HG02642 (cell line): ENCODE data around the gene DBNDD1.
A peak's percentile ranks its signal among the peaks of the same experiment; 100 is the strongest.
"Not testable (repeated sequence)": the region's sequence is repeated elsewhere in the genome, so short reads cannot be mapped to it uniquely, and the experiment has no call there.

Source experiments
- ATAC-seq: cut with Tn5 transposase; IDR thresholded peaks from one replicate; pipeline ENCODE4 v1.9.1; 2021; ENCODE audit warnings: mild to moderate bottlenecking; ENCODE audit not compliant: unreplicated experiment, poor library complexity

DBNDD1 gene

DNA sequence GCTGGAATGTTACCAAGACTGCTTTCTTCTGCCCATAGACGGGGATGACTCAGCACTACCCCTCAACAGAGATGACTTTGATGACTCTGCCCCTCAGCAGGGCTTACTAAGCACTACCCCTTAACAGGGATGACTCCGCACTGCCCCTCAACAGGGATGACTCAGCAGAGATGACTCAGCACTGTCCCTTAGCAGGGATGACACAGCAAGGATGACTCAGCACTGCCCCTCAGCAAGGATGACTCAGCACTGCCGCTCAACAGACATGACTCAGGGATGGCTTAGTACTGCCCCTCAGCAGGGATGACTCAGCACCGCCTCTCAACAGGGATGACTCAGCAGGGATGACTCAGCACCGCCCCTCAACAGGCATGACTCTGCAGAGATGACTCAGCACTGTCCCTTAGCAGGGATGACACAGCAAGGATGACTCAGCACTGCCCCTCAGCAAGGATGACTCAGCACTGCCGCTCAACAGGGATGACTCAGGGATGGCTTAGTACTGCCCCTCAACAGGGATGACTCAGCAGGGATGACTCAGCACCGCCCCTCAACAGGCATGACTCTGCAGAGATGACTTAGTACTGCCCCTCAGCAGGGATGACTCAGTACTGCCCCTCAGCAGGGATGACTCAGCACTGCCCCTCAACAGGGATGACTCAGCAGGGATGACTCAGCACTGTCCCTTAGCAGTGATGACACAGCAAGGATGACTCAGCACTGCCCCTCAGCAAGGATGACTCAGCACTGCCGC is 24.4 kb downstream of the DBNDD1 start:
- ATAC-seq, result not testable (repeated sequence)

DNA sequence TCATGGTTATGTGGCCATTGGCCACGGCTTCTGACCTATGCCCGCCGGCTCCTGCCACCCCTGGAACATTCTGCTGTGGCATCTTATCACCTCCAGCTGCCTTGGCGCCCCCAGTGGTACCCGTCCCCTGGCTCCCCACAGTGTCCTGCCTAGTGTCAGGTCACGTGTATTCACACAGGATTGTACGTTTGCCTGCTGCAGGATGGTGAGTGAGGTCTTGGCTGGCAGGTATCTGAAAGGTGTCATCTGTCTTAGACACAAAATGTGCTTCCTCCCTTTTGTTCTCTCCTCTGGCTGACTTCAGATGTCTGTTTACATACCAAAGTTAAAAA is 24.9 kb downstream of the DBNDD1 start:
- no peak for ATAC-seq

DNA sequence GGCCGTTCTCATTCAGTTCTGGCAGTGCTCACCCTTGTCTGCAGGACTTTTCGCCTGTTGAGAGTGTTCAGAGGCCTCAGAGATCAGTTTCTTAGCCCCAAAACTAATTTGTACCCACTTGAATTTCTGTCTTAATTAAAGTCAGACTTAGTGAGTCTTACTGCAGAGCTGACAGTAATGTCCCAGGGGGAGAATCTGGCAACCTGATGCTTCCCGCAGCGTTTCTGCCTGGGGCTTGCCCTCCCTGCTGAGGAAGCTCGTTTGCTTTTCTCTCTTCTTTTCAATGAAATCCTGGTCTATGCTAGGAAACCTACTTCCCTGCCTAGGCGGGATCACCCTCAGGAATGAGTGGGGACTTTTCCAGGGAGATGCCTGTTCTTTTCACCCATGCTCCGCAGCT is 25.3 kb downstream of the DBNDD1 start:
- ATAC-seq, result no peak

DNA sequence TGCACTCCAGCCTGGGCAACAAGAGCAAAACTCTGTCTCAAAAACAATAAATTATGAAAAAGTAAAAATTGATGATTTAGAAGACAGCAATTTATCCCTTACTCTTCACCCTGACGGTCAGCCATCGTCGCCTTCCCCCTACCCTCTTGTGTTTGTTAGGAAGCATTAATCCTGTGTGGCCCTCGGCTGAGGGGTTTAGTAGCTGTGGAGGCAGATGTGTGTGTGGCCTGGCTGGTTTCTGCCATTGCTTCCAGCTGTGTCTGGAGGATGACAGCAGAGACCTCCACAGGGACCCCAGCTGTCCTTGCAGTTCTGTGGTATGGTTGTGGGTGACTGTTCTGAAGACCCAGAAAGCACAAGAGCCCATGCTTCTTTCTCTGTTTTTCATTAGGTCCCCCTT is 25.9 kb downstream of the DBNDD1 start:
- ATAC-seq, result no peak

DNA sequence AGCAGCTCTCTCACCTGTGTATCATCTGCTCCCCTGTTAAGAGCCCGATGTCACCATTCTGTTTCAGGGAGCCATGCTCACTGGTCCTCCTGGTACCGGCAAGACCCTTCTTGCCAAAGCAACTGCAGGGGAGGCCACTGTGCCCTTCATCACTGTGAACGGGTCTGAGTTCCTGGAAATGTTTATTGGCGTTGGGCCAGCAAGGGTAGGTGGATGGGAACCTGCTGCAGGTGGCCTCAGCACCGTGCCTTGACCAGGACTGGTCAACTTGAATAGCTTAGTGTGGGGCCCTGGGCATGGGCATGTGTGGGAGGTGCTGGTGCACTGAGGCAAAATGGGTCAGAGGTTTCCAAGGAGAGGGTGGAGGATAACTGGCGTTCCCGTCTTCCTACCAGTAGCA is 28.5 kb downstream of the DBNDD1 start:
- ATAC-seq, result no peak

DNA sequence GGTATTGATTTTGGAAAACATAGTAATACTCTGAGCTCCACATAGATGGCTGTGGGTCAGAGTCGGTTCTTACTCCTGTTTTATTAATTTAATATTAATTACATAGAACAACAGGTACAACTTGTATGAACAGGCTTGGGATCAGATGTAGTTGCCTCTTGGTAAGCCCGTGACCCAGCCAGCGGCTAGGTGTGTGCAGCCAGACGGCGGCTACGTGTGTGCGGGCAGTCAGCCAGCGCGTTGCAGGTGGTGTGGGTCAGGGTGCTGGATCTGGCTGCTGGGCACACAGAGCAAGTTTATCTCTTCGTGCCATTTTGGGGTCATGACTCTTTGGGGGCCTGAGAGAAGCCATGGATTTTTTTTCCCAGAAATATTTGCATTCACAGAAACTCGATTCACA is 30.3 kb downstream of the DBNDD1 start:
- ATAC-seq, result no peak

DNA sequence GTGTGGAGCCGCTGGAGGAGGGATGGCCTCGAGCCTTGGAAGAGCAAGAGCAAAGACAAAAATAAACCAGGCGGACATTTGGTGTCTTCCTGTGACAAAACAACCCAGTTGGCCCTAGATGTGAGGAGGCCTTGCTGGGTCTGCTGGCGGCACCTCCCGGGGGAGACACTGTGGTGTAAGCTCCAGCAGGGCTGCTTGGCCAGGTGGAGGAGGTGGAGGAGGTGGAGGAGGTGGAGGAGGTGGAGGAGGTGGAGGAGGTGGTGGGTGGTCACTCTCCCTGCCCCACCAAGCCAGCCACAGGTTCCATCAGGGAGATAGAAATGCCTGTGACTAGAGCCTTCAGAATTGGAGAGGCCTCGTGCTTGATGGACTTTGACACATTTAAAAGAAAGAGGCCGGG is 32.1 kb downstream of the DBNDD1 start:
- ATAC-seq, result no peak

DNA sequence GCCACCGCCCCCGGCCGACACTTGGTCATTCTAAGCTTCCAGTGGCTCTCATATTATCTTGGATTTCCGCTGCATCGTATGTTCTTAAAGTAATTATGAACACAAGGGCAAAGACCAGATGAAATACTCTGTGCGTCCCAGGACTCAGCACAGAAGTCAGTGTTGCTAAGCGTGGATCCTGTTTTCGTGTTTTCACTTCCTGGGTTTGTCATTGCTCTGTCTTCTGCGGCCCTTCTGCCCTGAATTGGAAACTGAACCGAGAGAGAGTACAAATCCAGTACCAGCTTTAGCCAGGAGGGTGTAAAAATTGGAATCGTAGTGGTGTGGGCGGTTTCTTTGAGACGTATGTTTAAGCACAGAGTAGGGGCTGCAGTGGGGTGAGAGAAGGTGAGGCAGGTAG is 32.7 kb downstream of the DBNDD1 start:
- no peak for ATAC-seq

DNA sequence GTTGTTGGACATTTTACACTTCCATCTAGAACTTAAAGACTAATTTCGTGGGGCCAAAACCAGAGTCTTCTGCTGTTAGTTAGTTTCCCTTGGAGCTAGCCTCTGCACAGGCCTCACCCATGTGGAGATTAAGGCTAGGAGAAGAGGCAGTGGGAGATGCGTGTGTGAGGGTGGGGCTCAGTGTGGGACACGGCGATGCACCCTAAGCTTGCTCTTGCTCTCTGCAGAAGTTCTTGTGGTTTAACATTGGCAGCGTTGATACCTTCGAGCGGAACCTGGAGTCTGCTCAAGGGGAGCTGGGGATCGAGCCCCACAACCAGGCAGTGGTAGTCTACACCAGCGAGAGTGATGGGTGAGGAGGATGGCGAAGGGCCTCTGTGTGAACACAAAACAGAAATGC is 34.0 kb downstream of the DBNDD1 start:
- no peak for ATAC-seq

DNA sequence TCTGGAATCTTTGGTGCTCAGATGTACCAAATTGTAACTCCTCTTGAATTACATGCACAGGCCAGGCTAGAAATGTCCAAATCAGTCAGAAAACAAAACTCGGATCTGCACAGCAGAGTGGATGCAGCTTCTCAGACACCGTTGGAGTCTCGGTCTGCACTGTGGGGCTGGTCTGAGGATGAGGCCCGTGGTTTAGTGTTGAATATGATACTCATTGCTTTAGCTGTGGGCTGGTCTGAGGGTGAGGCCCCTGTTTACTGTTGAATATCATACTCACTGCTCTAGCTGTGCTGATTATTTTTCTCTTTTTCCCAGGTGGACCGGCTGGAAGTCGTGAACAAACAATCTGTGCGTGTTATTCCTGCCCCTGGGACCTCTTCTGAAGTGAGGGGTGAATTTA is 35.0 kb downstream of the DBNDD1 start:
- ATAC-seq, result no peak

DNA sequence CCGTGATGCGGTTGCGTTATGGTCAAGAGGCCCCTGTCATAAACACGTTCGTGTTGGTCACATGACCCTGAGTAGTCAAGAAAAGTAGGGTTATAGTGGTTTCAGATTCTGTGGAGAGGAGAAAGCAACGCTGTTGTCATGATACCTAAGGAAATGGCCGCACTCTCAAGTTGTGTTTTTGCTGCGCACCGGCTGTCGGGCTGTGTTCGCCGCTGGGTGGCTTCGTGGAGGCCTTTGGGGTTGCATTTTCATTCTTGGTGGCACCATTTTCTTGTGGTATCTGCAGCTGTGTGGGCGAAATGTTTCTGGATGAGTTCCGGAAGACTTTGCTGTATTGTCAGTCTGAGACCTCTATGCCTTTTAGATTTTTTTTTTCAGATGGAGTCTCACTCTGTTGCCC is 35.7 kb downstream of the DBNDD1 start:
- no peak for ATAC-seq

DNA sequence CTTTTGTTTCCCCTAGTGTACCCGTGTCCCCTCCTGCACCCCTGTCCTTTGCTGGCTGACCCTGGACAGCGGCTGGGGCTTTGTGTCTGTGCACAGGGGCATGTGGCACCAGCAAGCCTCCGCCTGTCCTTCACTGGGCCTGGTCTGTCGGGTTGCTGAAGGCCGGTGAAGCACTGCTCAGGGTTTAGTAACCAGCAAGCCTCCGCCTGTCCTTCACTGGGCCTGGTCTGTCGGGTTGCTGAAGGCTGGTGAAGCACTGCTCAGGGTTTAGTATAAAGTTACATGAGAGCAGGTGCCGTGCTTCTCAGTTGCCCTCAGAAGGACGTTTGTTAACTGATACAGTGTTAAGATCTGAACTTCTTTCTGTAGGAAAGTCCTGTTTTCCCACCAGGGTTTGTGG is 36.9 kb downstream of the DBNDD1 start:
- ATAC-seq, result no peak

DNA sequence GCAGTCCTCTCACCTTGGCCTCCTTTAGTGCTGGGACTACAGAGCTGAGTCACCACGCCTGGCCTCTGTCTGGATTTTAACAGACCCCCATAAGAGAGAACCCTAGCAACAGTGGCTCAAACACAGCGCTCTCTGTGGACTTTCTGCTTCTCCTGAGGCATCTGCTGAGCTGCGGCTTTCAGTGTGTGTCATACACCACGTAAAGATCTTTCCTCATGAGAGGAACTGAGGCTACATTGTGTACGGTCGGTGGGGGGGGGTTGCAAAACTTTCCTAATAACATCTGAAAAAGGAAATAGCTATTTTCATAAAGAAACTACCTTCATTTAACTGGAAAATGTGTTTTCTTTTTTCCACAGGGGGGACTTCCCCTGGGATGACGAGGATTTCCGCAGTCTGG is 37.8 kb downstream of the DBNDD1 start:
- ATAC-seq, result no peak

DNA sequence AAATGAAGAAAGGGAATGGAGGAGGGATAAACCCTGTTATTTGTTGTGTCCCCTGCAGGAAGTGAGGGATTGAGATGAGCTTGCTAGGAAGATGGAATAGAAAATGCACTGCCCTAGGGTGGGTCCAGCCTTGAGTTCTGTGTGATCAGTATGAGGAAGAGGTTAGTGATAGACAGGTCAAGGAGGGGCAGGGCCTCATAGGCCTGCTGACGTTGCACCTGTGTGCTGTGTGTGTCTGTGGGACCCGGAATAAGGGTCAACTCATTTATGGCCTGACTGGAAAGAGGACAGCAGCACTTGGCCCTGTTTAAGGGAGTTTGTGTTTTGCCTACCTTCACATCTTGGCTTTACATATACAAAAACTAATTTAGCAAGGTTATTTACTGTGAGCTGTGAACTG is 44.4 kb downstream of the DBNDD1 start:
- no peak for ATAC-seq

DNA sequence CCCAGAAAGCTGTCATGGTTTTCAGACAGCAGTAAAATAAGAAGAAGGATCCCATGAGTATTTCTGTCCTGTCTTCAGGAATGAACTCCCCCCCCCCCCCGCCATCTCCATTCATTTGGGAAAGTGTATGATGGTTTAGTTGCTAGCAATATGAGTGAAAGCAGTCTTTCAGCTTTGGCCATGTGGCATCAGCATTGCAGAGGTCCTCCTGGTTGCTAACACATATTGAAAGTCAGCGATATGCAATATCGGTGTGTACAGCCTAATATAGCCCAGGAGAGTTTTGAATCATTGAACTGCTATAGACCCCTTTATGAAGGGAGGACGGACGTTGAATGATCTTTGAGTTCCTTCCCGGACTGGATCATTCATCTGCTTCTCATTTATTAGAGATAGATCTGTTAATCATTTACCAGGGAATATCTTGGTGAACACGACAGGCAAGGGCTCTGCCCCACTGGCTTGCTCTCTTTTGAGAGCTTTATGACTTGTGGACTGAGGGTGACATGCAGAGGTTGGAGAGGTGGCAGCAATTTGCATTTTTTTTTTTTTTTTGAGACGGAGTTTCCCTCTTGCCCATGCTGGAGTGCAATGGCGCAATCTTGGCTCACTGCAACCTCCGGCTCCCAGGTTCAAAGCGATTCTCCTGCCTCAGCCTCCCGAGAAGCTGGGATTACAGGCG is 45.5 kb downstream of the DBNDD1 start:
- ATAC-seq, result no peak

DNA sequence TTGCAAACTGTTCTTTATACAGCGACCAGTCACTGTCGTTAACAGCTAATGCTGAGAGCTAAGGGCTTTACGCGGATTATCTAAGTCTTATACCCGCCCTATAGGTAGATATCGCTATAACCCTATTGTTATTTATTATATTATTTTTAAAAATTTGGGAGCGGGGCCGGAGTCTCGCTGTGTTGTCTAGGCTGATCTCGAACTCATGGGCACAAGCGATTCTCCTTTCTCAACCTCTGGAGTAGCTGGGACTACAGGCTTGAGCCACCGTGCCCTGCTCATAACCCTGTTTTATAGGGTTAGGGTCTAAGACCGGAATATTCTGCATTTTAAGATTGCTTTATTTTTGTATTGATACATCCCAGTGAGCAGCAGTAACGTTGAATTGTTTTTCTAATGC is 46.0 kb downstream of the DBNDD1 start:
- ATAC-seq, result no peak

DNA sequence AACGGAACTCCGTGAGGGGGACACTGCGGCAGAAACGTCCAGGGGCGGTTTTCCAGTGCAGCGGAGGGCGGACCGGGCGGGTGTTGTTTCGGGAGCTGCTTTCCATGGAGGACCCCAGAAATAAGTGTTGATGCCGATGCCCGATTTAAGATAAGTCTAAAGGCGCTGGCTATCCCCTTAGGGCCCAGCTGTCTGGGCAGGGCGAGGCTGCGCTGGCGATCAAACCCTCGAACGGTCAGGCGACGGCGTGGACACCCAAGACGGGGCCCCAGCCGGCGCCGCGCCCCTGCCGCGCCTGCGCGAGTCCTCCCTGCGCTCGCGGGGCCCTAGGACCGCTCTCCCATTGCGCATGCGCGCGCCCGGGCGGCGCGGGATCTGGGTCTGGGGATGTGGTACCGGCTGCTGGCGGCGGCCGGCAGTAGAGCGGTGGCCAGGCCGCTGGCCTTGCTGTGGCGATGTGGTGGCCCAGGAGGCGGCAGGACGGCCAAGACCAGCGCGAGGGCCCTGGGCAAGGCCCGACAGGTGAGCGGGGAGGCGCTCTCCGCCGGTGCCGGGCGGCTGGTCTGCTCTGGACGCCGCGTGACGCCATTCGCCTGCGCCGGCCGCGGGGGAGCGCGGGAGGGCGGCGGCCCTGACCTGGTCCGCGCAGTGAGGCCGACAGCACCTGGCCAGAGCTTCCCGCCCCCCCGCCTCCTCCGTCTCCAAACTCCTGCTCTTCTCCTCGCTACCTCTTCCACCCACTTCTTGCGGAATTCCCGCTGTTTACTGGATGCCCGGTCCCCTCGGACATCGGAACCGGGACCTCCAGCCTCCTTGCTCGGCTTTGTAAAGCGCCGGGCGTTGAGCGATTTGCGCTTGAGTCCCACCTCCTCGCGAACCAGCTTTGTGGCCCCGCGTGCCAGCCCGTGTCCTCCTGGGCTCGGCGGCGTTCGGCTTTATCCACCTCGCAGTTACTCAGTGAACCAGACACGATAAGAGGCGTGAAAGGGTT is 46.7 kb downstream of the DBNDD1 start:
- peak; percentile 90 for ATAC-seq

DNA sequence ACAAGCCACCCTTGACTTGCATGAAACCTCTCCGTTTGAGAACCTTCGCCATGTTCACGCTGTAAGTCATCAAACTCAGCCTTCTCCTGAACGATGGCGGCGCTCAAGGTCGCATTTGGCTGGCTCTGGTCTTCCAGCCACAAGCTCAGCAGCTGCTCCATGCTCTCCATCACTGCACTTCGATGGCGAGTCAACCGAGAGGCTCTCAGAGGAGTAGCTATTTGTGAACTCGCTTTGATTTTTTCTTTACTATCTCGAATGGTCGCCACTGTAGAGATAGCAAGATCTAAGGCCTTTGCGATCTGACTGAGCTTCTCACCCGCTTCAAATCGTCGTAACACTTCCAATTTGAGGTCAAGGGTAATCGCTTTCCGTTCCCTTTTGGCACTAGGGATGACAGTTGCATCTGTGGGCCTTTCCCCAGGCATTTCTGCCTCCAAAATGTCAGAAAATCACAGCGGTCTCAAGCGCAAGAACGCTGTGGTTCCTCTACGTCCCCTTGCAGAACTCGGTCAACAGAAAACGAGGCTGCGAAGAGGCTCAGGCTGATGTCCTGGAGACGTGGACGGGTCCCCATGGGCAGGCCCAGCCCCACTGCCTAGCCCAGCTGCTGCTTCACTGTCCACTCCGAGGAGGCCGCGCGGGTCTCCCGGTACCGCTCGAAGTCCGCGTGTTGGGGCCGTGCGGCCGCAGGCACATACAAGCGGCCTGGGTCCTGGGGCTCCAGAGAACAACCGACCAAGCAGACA is 47.6 kb downstream of the DBNDD1 start:
- ATAC-seq, result peak; percentile 8

DNA sequence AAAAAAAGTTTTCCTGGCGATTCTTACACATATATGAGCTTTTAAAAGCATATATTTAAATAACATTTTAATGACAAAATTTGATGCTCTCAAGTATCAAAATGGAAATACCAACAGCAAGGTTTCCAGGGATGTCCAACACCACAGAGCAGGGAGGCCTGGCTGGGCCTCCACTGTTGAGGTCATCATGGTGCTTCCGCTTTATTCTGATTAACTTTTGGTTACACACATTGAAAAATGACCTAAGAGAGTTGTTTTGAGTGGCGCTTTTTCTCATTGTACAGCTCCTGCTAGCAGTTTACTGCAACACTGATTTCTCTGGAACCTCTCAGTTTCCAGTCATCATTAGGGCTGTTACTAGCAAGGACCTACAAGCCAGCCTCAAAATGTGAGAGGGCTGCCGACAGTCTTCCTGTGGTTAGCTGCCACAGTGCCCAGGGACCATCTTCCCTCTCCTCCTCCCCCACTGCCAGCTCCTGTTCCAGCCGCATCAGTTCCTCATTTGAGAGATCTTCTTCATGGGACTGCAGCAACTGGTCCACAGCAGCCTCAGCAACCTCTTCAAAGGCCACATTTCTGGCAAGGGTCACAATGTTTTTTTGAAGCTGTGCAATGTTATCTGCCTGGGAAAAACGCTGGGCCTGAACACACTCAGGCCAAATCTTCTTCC is 49.4 kb downstream of the DBNDD1 start:
- no peak for ATAC-seq

DNA sequence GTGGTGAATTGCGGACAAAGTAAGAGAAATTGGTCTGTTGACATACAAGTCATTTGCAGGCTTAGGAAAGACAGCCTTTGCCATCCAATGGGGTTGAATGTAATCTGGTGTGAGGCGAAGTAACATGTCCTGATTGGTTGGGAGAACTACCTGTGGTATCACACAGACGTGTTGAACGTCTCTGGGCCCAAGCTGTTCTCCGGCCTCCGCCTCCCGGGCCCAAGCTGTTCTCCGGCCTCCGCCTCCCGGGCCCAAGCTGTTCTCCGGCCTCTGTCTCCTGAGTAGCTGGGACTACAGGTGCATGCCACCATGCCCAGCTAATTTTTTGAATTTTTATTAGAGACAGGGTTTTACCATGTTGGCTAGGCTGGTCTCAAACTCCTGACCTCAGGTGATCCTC is 51.2 kb downstream of the DBNDD1 start:
- ATAC-seq, result not testable (repeated sequence)
